HG03571 (cell line): Measurements from ENCODE around the gene MACROD2.
"Not testable (repeated sequence)": the region's sequence is repeated elsewhere in the genome, so short reads cannot be mapped to it uniquely, and the experiment has no call there.

Experiments used
- ATAC-seq: cut with Tn5 transposase; IDR thresholded peaks from one replicate; pipeline ENCODE4 v1.9.1; 2021; ENCODE audit not compliant: unreplicated experiment

MACROD2 gene

DNA sequence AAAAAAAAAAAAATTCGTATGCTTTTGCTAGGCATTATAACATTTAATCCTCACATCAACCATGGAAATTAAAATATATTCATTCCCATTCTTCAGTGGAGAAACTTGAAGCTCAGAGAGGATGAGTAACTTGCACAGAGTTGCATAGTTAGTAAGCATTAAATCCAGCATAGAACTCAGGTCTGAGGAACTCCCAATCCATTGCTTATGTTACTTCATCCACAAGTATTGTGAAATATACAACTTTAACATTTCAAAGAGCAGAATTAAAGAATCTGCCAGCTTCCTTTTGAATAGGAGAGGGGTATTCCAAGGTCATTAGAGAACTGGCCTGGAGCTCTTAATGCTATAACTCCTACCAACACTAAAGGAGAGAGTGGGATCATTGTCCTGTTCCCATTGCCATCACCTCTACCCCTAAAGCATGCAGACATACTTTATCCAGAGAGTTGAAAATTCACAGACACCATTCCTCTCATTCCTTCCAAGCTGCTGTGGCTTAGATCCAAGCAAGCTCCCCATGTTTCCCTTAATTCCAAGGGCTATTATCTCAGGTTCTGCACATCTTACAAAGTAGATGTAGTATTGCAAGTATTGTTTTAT is 250.2 kb downstream of the MACROD2 start:
- ATAC-seq = no peak

DNA sequence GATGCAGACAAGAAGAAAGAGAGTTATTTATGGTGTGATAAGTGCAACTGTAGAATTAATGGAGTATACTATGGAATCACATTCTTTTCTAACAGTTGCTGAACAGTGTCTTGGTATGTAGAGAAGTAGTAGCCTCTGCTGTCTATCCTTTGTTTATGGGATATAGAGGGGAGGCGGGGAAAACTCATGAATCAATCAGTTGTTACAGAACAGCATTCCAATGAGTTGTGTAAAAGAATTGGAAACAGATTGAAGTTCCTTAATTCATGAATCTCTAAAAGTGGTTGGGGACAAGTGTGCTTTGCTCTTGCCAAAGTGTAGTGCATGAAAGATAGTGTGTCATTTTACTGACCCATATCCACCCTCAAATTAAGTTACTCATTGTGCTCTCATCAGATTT is 264.4 kb downstream of the MACROD2 start:
- no peak for ATAC-seq

GRCh38 chr20:14260367-14260766 is 265.1 kb downstream of the MACROD2 start:
- no peak for ATAC-seq

DNA sequence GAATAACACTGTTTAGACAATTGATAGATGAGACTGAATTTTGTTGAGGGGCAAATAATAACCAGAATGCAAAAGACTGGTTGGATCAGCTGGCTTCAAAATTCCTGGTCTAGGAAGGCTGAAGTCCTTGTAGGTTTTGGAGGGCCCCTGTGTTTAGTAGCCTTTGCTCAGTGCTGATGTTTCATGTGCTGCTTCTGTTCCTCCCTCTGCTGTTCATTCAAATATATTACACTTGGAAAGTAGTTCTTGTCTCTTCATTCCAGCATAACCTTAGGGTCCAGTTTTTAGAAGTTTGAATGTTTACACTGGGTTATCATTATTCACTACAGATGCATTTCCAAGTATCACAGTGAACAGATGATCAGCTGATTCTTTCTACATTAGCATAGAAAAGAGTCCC is 269.6 kb downstream of the MACROD2 start:
- ATAC-seq = no peak

GRCh38 chr20:14266246-14266645 is 270.9 kb downstream of the MACROD2 start:
- no peak for ATAC-seq

DNA sequence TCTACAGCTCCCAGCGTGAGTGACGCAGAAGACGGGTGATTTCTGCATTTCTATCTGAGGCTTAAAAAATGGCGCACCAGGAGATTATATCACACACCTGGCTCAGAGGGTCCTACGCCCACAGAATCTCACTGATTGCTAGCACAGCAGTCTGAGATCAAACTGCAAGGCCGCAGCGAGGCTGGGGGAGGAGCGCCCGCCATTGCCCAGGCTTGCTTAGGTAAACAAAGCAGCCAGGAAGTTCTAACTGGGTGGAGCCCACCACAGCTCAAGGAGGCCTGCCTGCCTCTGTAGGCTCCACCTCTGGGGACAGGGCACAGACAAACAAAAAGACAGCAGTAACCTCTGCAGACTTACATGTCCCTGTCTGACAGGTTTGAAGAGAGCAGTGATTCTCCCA is 275.4 kb downstream of the MACROD2 start:
- ATAC-seq = not testable (repeated sequence)

GRCh38 chr20:14282140-14282539 is 286.8 kb downstream of the MACROD2 start:
- ATAC-seq = no peak

DNA sequence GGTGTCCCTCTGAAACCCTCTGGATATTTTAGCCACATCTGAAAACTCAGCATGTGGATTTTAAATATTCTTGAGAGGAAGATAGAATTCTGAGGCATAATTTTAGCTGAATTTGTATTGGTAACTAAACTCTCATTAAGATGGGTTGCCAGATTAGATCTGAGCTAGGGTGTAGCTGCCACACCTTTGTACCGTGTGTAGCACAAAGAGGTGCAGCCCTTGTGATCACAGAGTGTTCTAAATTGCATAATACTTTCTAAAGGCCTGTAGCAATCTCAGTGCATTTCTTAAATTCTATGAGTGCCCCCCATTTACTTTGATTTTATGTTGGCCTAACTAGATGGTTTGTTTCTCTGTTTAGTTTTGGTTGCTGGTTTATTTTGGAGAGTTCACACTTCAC is 289.1 kb downstream of the MACROD2 start:
- ATAC-seq = no peak

GRCh38 chr20:14288341-14289330 is 293.3 kb downstream of the MACROD2 start:
- ATAC-seq = no peak

GRCh38 chr20:14291502-14291901 is 296.2 kb downstream of the MACROD2 start:
- no peak for ATAC-seq

- no peak for ATAC-seq
Observed at GRCh38 chr20:14295238-14295637, 299.9 kb downstream of the MACROD2 start.

- no peak for ATAC-seq
Observed at GRCh38 chr20:14295770-14296309, 300.5 kb downstream of the MACROD2 start.

DNA sequence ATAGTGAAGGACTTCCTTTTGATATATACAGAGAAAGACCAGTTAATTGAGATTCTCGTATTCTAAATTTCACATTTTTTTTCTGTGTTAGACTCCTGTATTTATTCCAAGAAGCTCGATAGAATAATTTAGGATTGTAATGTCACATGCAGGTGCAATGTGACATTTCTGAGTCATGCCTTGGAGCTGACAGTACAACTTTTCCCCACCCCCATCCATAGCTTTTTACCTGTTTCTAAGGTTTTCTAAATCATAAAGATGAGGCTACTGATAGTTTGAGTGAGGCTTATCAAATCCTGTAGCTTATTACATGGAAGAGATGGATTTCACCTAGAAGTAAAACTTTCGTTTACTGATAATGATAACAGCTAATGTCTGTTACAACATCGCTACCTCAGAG is 304.5 kb downstream of the MACROD2 start:
- no peak for ATAC-seq

- no peak for ATAC-seq
Observed at GRCh38 chr20:14303106-14303505, 307.8 kb downstream of the MACROD2 start.

- ATAC-seq = no peak
Observed at GRCh38 chr20:14303651-14304050, 308.3 kb downstream of the MACROD2 start.

- no peak for ATAC-seq
Observed at GRCh38 chr20:14304472-14304871, 309.2 kb downstream of the MACROD2 start.

- ATAC-seq = no peak
Observed at GRCh38 chr20:14307956-14308355, 312.6 kb downstream of the MACROD2 start.

GRCh38 chr20:14310977-14311627 is 315.8 kb downstream of the MACROD2 start:
- ATAC-seq = no peak

DNA sequence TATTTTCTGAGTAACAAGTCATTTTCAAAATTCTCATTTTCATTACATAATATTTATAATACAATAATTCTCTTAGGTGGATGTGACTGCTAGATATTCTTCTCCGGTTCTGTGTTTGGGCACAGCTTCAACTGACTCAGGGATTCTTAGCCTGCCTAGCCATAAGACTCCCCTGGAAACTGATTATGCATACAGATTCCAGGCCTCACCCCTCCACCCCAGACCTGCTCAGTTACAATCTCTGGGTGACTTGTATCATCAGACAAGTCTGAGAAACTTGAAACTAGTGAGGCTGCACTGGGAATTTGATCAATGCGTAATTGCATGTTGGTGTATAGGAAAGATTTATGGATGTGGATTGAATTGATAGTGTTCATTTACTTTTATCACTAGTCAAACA is 316.7 kb downstream of the MACROD2 start:
- ATAC-seq = no peak

GRCh38 chr20:14313341-14314020 is 318.2 kb downstream of the MACROD2 start:
- no peak for ATAC-seq

DNA sequence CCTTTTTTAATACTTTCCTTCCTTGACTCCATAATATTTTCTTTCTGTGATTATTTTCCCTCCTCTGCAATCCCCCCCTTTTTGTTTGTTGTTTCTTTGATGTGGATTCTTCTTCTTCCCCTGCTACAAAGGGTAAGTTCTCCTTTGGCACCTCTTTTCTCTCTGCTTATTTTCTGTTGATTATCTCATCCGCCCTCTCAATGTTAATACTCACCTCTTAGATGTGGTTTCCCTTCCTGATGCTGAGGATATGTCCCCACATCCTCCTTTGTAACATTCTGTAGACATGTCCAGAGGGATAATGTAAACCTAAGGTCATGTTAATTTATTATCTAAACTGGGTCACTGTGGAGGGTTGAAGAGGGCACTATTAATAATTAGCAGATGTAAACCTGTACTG is 324.4 kb downstream of the MACROD2 start:
- ATAC-seq = no peak
